ENCODE data around the gene CTU1.

Gene CTU1

DNA sequence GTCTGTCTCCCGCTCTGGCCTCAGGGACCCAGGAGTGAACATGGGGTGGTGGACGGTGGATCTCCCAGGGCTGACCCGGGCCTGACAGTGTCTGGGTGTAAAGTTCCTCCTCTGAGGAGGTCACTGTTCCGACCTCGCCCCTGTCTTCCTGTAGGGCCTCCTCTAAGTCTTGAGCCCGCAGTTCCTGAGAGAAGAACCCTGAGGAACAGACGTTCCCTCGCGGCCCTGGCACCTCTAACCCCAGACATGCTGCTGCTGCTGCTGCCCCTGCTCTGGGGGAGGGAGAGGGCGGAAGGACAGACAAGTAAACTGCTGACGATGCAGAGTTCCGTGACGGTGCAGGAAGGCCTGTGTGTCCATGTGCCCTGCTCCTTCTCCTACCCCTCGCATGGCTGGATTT, 16.5 kb upstream of the CTU1 start, which contains the start of gene SIGLEC9:
Gene SIGLEC9, plus strand, starts transcription at position 178 of the 400 bp plus-strand sequence. Its CDS starts 69 bp downstream, at position 247.
- Histone ChIP-seq H3K27ac (peak within 1 kb of the TSS in 1 of 2 donors; percentile 82), H3K4me3 (peak within 1 kb of the TSS; percentile 59)
- TF ChIP-seq, protein P1, sequence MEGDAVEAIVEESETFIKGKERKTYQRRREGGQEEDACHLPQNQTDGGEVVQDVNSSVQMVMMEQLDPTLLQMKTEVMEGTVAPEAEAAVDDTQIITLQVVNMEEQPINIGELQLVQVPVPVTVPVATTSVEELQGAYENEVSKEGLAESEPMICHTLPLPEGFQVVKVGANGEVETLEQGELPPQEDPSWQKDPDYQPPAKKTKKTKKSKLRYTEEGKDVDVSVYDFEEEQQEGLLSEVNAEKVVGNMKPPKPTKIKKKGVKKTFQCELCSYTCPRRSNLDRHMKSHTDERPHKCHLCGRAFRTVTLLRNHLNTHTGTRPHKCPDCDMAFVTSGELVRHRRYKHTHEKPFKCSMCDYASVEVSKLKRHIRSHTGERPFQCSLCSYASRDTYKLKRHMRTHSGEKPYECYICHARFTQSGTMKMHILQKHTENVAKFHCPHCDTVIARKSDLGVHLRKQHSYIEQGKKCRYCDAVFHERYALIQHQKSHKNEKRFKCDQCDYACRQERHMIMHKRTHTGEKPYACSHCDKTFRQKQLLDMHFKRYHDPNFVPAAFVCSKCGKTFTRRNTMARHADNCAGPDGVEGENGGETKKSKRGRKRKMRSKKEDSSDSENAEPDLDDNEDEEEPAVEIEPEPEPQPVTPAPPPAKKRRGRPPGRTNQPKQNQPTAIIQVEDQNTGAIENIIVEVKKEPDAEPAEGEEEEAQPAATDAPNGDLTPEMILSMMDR (IDR thresholded peaks at IDR 0.05) = no peak
- no peak for DNase-seq (ENCODE audit: low spot score)

DNA sequence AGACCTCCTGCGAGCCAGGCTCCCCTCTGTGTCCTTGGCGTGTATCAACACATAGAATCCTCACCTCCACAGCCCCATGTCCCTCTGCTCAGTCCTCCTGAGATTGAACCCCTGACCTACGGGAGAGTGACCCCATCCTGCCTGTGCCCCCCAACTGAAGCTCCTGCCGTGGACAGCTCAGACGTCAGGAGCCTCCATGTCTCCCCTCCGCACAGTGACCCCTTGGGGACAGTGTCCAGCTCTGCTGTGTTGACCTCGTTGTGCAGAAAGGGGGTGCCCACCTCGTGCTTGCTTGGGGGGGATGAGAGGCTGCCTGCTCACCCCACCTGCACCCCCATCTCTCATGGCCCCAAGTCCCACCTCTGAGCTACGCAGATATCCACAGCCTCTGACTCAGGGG, 16.0 kb upstream of the CTU1 start:
- H3K4me3 ChIP-seq = no peak overlapping the region
- no peak for DNase-seq (ENCODE audit: low spot score)
- H3K27ac ChIP-seq = peak overlapping the region in 1 of 2 donors; percentile 82
- TF ChIP-seq, protein P1 (IDR thresholded peaks at IDR 0.05) = no peak

DNA sequence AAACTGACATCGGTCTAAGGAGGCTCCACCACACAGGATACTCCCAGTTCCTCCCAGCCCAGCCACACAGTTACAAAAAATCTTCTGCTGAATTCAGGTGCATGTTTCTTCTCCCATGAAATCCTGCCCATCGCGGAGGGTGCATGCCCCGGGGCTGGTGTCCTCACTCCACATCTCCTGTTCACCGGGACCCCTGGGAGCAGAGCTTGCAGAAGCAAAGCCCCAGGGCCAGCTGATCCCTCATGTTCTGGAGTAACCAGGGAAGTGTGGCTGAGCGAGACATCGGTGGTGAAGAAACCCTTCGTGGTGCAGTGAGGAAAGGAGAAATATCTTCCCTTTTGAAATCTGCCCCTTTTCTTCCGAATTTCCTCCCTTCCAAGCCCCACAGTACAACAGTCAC, 15.6 kb upstream of the CTU1 start:
- DNase-seq (ENCODE audit: low spot score) = no peak
- TF ChIP-seq, protein P1 (IDR thresholded peaks at IDR 0.05) = no peak
- H3K27ac ChIP-seq = peak overlapping the region in 1 of 2 donors; percentile 82
- H3K4me3 ChIP-seq = no peak overlapping the region

DNA sequence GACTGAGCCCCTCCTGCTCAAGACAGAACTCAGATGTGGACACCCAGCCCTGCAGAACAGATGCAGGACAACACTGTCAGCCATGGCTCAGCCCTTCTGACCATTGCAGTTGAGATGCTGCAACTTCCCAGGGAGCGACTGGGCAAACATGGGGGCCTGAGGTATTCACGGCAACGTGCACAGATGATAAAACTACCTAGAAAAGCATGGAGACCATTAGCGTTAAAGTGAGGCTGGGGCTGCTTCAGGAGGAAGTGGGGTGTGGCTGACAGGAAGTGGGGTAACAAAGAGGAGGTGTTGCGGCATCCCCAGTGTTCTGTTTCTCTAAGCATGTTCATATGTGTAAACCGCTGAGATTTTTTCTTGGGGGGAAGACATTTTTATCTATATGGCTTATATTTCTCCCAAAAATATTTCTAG, 15.2 kb upstream of the CTU1 start:
- DNase-seq (ENCODE audit: low spot score) = no peak
- peak overlapping the region in 1 of 2 donors; percentile 82 for H3K27ac ChIP-seq
- peak overlapping the region; percentile 28 for H3K4me3 ChIP-seq
- TF ChIP-seq, protein P1 (IDR thresholded peaks at IDR 0.05) = no peak

DNA sequence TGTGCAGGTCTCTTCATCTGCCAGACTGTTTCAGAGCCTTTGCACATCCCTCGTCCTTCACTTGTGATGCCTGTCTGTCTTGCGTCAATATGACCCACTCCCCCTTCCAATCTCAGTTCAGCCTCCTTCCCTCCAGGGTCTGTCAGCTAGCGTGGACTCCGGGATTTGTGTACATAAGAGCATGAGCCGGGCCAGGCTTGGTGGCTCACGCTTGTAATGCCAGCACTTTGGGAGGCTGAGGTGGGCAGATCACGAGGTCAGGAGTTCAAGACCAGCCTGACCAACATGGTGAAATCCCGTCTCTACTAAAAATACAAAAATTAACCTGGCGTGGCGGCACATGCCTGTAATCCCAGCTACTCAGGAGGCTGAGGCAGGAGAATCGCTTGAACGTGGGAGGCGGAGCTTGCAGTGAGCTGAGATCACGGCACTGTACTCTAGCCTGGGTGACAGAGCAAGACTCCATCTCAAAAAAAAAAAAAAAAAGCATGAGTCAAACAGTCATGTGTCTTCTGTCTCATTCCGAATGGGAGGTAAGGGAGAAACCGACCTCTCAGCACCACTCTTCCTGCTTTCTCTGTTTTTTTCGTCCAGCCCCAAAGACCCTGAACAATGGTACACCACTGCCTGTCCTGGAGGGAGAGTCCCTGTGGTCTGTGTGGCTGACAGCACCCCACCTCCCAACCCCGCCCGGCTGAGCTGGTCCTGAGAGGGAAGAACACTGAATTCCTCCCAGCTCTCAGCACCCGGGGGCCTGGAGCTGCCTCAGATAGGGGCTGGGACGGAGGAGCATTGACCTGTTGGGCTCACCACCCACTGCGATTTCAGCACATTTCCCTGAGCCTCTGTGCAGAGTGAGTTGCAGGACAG, 14.1 kb upstream of the CTU1 start:
- no peak for DNase-seq (ENCODE audit: low spot score)
- H3K4me3 ChIP-seq = peak overlapping the region; percentile 28
- TF ChIP-seq, protein P1 (IDR thresholded peaks at IDR 0.05) = no peak
- H3K27ac ChIP-seq = peak overlapping the region in 1 of 2 donors; percentile 82

DNA sequence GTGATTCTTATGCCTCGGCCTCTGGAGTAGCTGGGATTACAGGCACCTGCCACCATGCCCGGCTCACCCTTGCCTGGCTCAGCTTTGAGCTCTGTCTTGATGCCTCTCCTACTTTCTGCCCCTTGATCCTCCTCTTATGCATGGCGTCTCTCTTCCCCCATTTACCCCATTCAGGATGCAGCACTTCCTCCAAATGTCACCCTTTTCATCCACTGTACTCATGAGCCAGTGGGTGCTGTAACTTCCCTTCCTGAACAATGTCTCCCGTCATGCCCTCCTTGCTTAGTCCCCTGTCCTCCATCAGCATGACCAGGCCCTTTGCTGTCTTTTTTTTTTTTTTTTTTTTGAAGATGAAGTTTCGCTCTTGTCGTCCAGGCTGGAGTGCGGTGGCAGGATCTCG, 13.0 kb upstream of the CTU1 start:
- TF ChIP-seq, protein P1 (IDR thresholded peaks at IDR 0.05) = no peak
- Histone ChIP-seq H3K4me3 (no peak overlapping the region), H3K27ac (no peak overlapping the region)
- no peak for DNase-seq (ENCODE audit: low spot score)

DNA sequence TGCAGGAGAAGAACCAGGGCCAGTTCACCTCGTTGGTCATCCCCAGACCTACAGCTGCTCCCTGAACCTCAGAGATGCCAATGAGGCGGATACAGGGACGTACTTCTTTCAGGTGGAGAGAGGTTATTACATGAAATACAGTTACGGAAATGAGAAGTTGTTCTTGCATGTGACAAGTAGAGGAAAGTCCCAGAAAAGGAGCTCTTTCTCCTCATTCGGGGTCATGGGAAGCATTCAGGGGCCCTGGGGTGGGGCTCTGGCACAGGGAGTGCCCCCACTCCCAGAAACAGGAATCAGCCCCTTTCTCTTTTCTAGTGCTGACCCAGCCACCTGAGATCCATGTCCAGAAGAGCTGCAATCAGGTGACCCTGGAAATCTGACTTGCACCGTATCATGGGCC, 12.0 kb upstream of the CTU1 start:
- Histone ChIP-seq H3K27ac (no peak overlapping the region), H3K4me3 (no peak overlapping the region)
- no peak for DNase-seq (ENCODE audit: low spot score)
- TF ChIP-seq, protein P1 (IDR thresholded peaks at IDR 0.05) = no peak

Data from coronary artery (tissue), 2 donors.